B cell (primary cell): Measurements from ENCODE around the gene AARS2. TPM values are rescaled to one million over a fixed set of nuclear protein-coding genes. Genes with fewer than 3 reads are reported as not detected.

Experiments
- ATAC-seq: fragments of 200-7000 bp; cut with Tn5 transposase; one replicate; pipeline ENCODE4 v1.10.0; 2021; ENCODE audit warnings: low read depth, mild to moderate bottlenecking, moderate number of reproducible peaks, moderate library complexity
- CTCF ChIA-PET: fragments of 350-600 bp; sonication (Branson Sonifier 250); formaldehyde crosslinking; loops from one replicate; lab custom pipeline; 2021; ENCODE audit warnings: antibody characterized with exemption, inconsistent platforms; lab: Charles Lee
- POLR2A ChIA-PET: fragments of 350-600 bp; sonication (Branson Sonifier 250); formaldehyde crosslinking; loops from one replicate; lab custom pipeline; 2021; ENCODE audit warnings: antibody characterized with exemption; lab: Charles Lee
- DNase-seq: peaks from one replicate; pipeline ENCODE4 v3.0.0; 2013
- H2AFZ ChIP-seq: 2 replicates; pipeline ENCODE4 v1.6.1; 2012; ENCODE audit warnings: mild to moderate bottlenecking, low read depth, low read length; ENCODE audit not compliant: insufficient read depth, poor library complexity, severe bottlenecking
- H3K27ac ChIP-seq, 2 donors: 1 replicate in 1 of 2; 2 replicates in 1 of 2; pipeline ENCODE4 v1.5.1; 2012 to 2013; ENCODE audit warnings: low read length in 2 of 2, mild to moderate bottlenecking in 2 of 2, moderate library complexity in 1 of 2
- H3K27me3 ChIP-seq, 4 experiments: fragments of 200-600 bp in 1 of 4; sonication (generic) in 1 of 4; replicated peaks in 1 of 4; 1 replicate in 2 of 4; 2 replicates in 2 of 4; pipeline versions ENCODE4 v1.6.1 to v1.7.0; 2013 to 2016; ENCODE audit warnings: low read length in 3 of 4, mild to moderate bottlenecking in 2 of 4, mixed read lengths in 1 of 4, moderate library complexity in 1 of 4; ENCODE audit not compliant: insufficient read depth in 4 of 4, control insufficient read depth in 3 of 4; ENCODE audit errors: control extremely low read depth in 1 of 4
- H3K36me3 ChIP-seq, 2 experiments: replicated peaks in 1 of 2; 1 replicate in 1 of 2; 2 replicates in 1 of 2; pipeline versions ENCODE4 v1.6.1 to v1.7.1; 2013; ENCODE audit warnings: low read length in 1 of 2; ENCODE audit not compliant: insufficient read depth in 2 of 2, control insufficient read depth in 1 of 2; ENCODE audit errors: control extremely low read depth in 1 of 2, extremely low read depth in 1 of 2
- H3K4me1 ChIP-seq, 2 donors: fragments of 200-600 bp in 1 of 2; sonication (generic) in 1 of 2; 1 replicate in 1 of 2; 2 replicates in 1 of 2; pipeline versions ENCODE4 v1.5.1 to v1.6.1; 2013 to 2017; ENCODE audit warnings: low read length in 2 of 2; ENCODE audit not compliant: control insufficient read depth in 2 of 2, insufficient read depth in 2 of 2
- H3K4me2 ChIP-seq: replicated peaks from 2 replicates; pipeline ENCODE3; 2012; ENCODE audit warnings: mild to moderate bottlenecking, low read depth, low read length; ENCODE audit not compliant: poor library complexity, severe bottlenecking
- H3K4me3 ChIP-seq, 5 experiments: fragments of 200-600 bp in 1 of 5; sonication (generic) in 1 of 5; 1 replicate in 3 of 5; 2 replicates in 2 of 5; pipeline versions ENCODE4 v1.5.1 to v1.7.0; 2011 to 2016; ENCODE audit warnings: low read length in 4 of 5, mild to moderate bottlenecking in 4 of 5, low read depth in 2 of 5, control low read depth in 1 of 5, moderate library complexity in 1 of 5; ENCODE audit not compliant: insufficient read depth in 1 of 5; ENCODE audit errors: control extremely low read depth in 1 of 5, extremely low read depth in 1 of 5
- H3K79me2 ChIP-seq: fragments of 200-600 bp; sonication (generic); one replicate; pipeline ENCODE4 v1.6.0; 2016; ENCODE audit warnings: low read length; ENCODE audit not compliant: control insufficient read depth, insufficient read depth
- H3K9ac ChIP-seq: fragments of 200-600 bp; sonication (generic); 2 replicates; pipeline ENCODE4 v1.6.1; 2017; ENCODE audit warnings: mild to moderate bottlenecking, low read length, moderate library complexity
- H3K9me3 ChIP-seq, 3 donors: one replicate each; pipeline versions ENCODE4 v1.6.1 to v1.7.1; 2013; ENCODE audit warnings: low read length in 2 of 3; ENCODE audit not compliant: control insufficient read depth in 2 of 3, insufficient read depth in 1 of 3; ENCODE audit errors: control extremely low read depth in 1 of 3
- H4K20me1 ChIP-seq: 2 replicates; pipeline ENCODE4 v1.6.0; 2012; ENCODE audit warnings: mild to moderate bottlenecking, low read length; ENCODE audit not compliant: insufficient read depth, control insufficient read depth, poor library complexity, severe bottlenecking
- H3K27ac Mint-ChIP-seq: one replicate; pipeline ENCODE4 v1.8.0; 2021; ENCODE audit warnings: mixed read lengths
- H3K27me3 Mint-ChIP-seq: one replicate; pipeline ENCODE4 v1.8.0; 2021; ENCODE audit warnings: mixed read lengths
- H3K4me1 Mint-ChIP-seq: one replicate; pipeline ENCODE4 v1.8.0; 2021; ENCODE audit warnings: mixed read lengths
- H3K4me3 Mint-ChIP-seq: one replicate; pipeline ENCODE4 v1.8.0; 2021; ENCODE audit warnings: mixed read lengths
- H3K9me3 Mint-ChIP-seq: one replicate; pipeline ENCODE4 v1.8.0; 2022; ENCODE audit warnings: mixed read lengths; ENCODE audit not compliant: insufficient read depth
- EZH2 ChIP-seq: IDR thresholded peaks from 2 replicates; pipeline ENCODE4 v1.6.1; 2012; ENCODE audit warnings: borderline replicate concordance, low read depth, mild to moderate bottlenecking, moderate library complexity, low read length; ENCODE audit not compliant: insufficient read depth, poor library complexity, severe bottlenecking
- WGBS: methylation state at CpG from one replicate; pipeline ENCODE4 v1.1.5; 2013; ENCODE audit warnings: missing lambda C conversion rate; ENCODE audit not compliant: insufficient coverage; 5-methylcytosine and 5-hydroxymethylcytosine counted together
- intact Hi-C: fragments of 100-400 bp; cut with micrococcal nuclease; formaldehyde crosslinking; loops from one replicate; pipeline ENCODE4 v1.10.0; 2022
- polyA plus RNA-seq: library from polyadenylated mRNA; depleted of rRNA; stranded (reverse); fragments of >200 nt; gene quantifications from 2 replicates; pipeline ENCODE4 v1.2.3, GENCODE V29; 2012
- total RNA-seq, 2 donors: library from RNA; stranded (reverse); fragments of 120-200 nt in 1 of 2; gene quantifications; 1 replicate in 1 of 2; 2 replicates in 1 of 2; pipeline versions ENCODE4 v1.2.3 to v1.2.4, GENCODE V29; 2013 to 2022
- TF ChIP-seq, protein P1 (sequence below): fragments of 200-600 bp; IDR thresholded peaks from one replicate; pipeline ENCODE4 v1.8.0; 2022; ENCODE audit warnings: antibody characterized with exemption, mild to moderate bottlenecking

The AARS2 gene
- total and polyA plus RNA-seq, 2 donors (not counting 1 experiment from before 2014, with no cell fraction given), result 11.3 to 21.3 TPM

- POLR2A ChIA-PET, result interaction anchor here (0.7 to 2.2 kb wide), 4 partner anchors 10 to 537 kb away, joined by 3 to 10 read pairs (median 4); no protein-coding TSS in a partner anchor
- no peaks in the 10 kb centered on the region for H3K27me3 ChIP-seq
- no peak for TF ChIP-seq EZH2
- TF ChIP-seq, protein P1, sequence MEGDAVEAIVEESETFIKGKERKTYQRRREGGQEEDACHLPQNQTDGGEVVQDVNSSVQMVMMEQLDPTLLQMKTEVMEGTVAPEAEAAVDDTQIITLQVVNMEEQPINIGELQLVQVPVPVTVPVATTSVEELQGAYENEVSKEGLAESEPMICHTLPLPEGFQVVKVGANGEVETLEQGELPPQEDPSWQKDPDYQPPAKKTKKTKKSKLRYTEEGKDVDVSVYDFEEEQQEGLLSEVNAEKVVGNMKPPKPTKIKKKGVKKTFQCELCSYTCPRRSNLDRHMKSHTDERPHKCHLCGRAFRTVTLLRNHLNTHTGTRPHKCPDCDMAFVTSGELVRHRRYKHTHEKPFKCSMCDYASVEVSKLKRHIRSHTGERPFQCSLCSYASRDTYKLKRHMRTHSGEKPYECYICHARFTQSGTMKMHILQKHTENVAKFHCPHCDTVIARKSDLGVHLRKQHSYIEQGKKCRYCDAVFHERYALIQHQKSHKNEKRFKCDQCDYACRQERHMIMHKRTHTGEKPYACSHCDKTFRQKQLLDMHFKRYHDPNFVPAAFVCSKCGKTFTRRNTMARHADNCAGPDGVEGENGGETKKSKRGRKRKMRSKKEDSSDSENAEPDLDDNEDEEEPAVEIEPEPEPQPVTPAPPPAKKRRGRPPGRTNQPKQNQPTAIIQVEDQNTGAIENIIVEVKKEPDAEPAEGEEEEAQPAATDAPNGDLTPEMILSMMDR, result no peak
- no peak overlapping the region for H3K4me3 ChIP-seq
- Mint-ChIP-seq H3K9me3 (no peaks in the 10 kb centered on the region), H3K27me3 (no peaks in the 10 kb centered on the region), H3K27ac (peak overlapping the region; percentile 12), H3K4me1 (peaks cover 76% of the 10 kb centered on the region), H3K4me3 (no peak overlapping the region)
- CTCF ChIA-PET, result interaction anchor here (0.6 to 2.0 kb wide), 10 partner anchors 10 to 1161 kb away, joined by 3 to 11 read pairs (median 3); partner anchors contain the start of gene AARS2
- H3K27ac ChIP-seq, result no peak overlapping the region
- ATAC-seq, result no peak
- peaks cover 40% of the 10 kb centered on the region for H3K79me2 ChIP-seq
- peaks cover 87% of the 10 kb centered on the region for H4K20me1 ChIP-seq
- H3K36me3 ChIP-seq, result peaks cover 9 to 77% of the 10 kb centered on the region in 2 experiments
- 92% methylated on average over 10 of the region's 14 CpGs for WGBS
- H3K9me3 ChIP-seq, result no peaks in the 10 kb centered on the region
- no peak overlapping the region for H3K9ac ChIP-seq
- H2AFZ ChIP-seq, result no peak overlapping the region
- peaks cover 21 to 55% of the 10 kb centered on the region in 2 donors for H3K4me1 ChIP-seq
- no peak for DNase-seq
- H3K4me2 ChIP-seq, result no peak overlapping the region
- intact Hi-C loops, result no loop called here
These were observed 61.3 kb downstream of the AARS2 start for GRCh38 chr6:44251576-44252524.
